Measurements from ENCODE around the gene TMEM101. TPM values are rescaled to one million over a fixed set of nuclear protein-coding genes. Genes with fewer than 3 reads are reported as not detected.

The TMEM101 gene
- total RNA-seq, 2 donors from 2014 or later: 48.0 to 51.6 TPM

GRCh38 chr17:44033861-44034408, 19.2 kb upstream of the TMEM101 start:
- no peak for DNase-seq (ENCODE audit: low spot score)
- Histone ChIP-seq H3K27me3 (replicated peaks; ENCODE audit: insufficient read depth) (no peaks in the 10 kb centered on the region), H3K27ac (no peak overlapping the region), H3K36me3 (no peaks in the 10 kb centered on the region), H3K4me1 (replicated peaks) (no peaks in the 10 kb centered on the region), H3K4me3 (no peak overlapping the region), H3K9me3 (no peaks in the 10 kb centered on the region)
- intact Hi-C loops (cut with DNase I): no loop called here
- TF ChIP-seq POLR2AphosphoS5 (IDR thresholded peaks at IDR 0.05) (no peak), CTCF (IDR thresholded peaks at IDR 0.05) (no peak), POLR2A (IDR thresholded peaks at IDR 0.05) (no peak)
- WGBS: 74% methylated on average over 3 of the region's 3 CpGs

GRCh38 chr17:44030482-44030881, 15.7 kb upstream of the TMEM101 start:
- no peaks in the 10 kb centered on the region for H3K9me3 ChIP-seq
- no peak for DNase-seq (ENCODE audit: low spot score)
- 89% methylated on average over 3 of the region's 3 CpGs for WGBS
- no peaks in the 10 kb centered on the region for H3K36me3 ChIP-seq
- H3K27ac ChIP-seq: no peak overlapping the region
- H3K4me3 ChIP-seq: no peak overlapping the region
- intact Hi-C loops (cut with DNase I): no loop called here
- no peaks in the 10 kb centered on the region for H3K27me3 ChIP-seq (replicated peaks; ENCODE audit: insufficient read depth)
- H3K4me1 ChIP-seq (replicated peaks): no peaks in the 10 kb centered on the region
- TF ChIP-seq POLR2A (IDR thresholded peaks at IDR 0.05) (no peak), CTCF (IDR thresholded peaks at IDR 0.05) (no peak), POLR2AphosphoS5 (IDR thresholded peaks at IDR 0.05) (no peak)

GRCh38 chr17:44029736-44030135, 15.0 kb upstream of the TMEM101 start:
- 83% methylated on average over 5 of the region's 5 CpGs for WGBS
- H3K4me3 ChIP-seq: no peak overlapping the region
- TF ChIP-seq POLR2AphosphoS5 (IDR thresholded peaks at IDR 0.05): no peak
- TF ChIP-seq CTCF (IDR thresholded peaks at IDR 0.05): no peak
- TF ChIP-seq POLR2A (IDR thresholded peaks at IDR 0.05): no peak
- H3K4me1 ChIP-seq (replicated peaks): no peaks in the 10 kb centered on the region
- no peaks in the 10 kb centered on the region for H3K9me3 ChIP-seq
- no peaks in the 10 kb centered on the region for H3K36me3 ChIP-seq
- no peak for DNase-seq (ENCODE audit: low spot score)
- H3K27ac ChIP-seq: no peak overlapping the region
- no peaks in the 10 kb centered on the region for H3K27me3 ChIP-seq (replicated peaks; ENCODE audit: insufficient read depth)
- intact Hi-C loops (cut with DNase I): no loop called here

GRCh38 chr17:44024853-44025252, 10.1 kb upstream of the TMEM101 start:
- Histone ChIP-seq H3K27me3 (replicated peaks; ENCODE audit: insufficient read depth) (no peaks in the 10 kb centered on the region), H3K36me3 (no peaks in the 10 kb centered on the region), H3K4me3 (no peak overlapping the region), H3K27ac (no peak overlapping the region), H3K4me1 (replicated peaks) (no peaks in the 10 kb centered on the region), H3K9me3 (no peaks in the 10 kb centered on the region)
- intact Hi-C loops (cut with DNase I): no loop called here
- WGBS: 82% methylated on average over 4 of the region's 4 CpGs
- no peak for TF ChIP-seq POLR2AphosphoS5 (IDR thresholded peaks at IDR 0.05)
- no peak for TF ChIP-seq CTCF (IDR thresholded peaks at IDR 0.05)
- no peak for TF ChIP-seq POLR2A (IDR thresholded peaks at IDR 0.05)
- no peak for DNase-seq (ENCODE audit: low spot score)

- Histone ChIP-seq H3K27me3 (replicated peaks; ENCODE audit: insufficient read depth) (no peaks in the 10 kb centered on the region), H3K27ac (no peak overlapping the region), H3K36me3 (no peaks in the 10 kb centered on the region), H3K9me3 (no peaks in the 10 kb centered on the region), H3K4me3 (no peak overlapping the region), H3K4me1 (replicated peaks) (no peaks in the 10 kb centered on the region)
- no peak for DNase-seq (ENCODE audit: low spot score)
- intact Hi-C loops (cut with DNase I): no loop called here
- TF ChIP-seq POLR2A (IDR thresholded peaks at IDR 0.05) (no peak), POLR2AphosphoS5 (IDR thresholded peaks at IDR 0.05) (no peak), CTCF (IDR thresholded peaks at IDR 0.05) (no peak)
- WGBS: 60% methylated on average over 6 of the region's 6 CpGs
Measured at GRCh38 chr17:44024271-44024663, 9.5 kb upstream of the TMEM101 start.

Data from prostate gland (tissue), 2 donors.